HepG2 (cell line): ENCODE measurements around the gene RPS6KA5. TPM values are rescaled to one million over a fixed set of nuclear protein-coding genes. Genes with fewer than 3 reads are reported as not detected.
A peak's percentile ranks its signal among the peaks of the same experiment; 100 is the strongest.

ENCODE experiments used
- ATAC-seq: fragments of 200-7000 bp; cut with Tn5 transposase; 3 replicates; pipeline ENCODE4 v1.9.1; 2020; ENCODE audit warnings: mild to moderate bottlenecking, moderate library complexity
- BruUV-seq: library from RNA; stranded (reverse); fragments of 400-500 nt; replicated peaks from 2 replicates; lab custom pipeline; 2021; lab: Mats Ljungman, UMichigan
- CTCF ChIA-PET: fragments of 300-600 bp; formaldehyde crosslinking; extraction: SDS; loops from one replicate; lab custom pipeline; 2021; ENCODE audit warnings: low total read pairs, inconsistent platforms, low intra/inter-chr PET ratio; lab: Yijun Ruan, JAX
- POLR2A ChIA-PET: fragments of 350-600 bp; sonication (Branson Sonifier 250); formaldehyde crosslinking; loops from one replicate; lab custom pipeline; 2020; ENCODE audit warnings: antibody characterized with exemption, inconsistent platforms; lab: Yijun Ruan, JAX
- DNase-seq: peaks from one replicate; pipeline ENCODE4 v3.0.0-alpha.2; 2015; ENCODE audit warnings: low spot score
- FAIRE-seq: peaks from 3 replicates; lab custom pipeline; 2011; peaks lifted over from hg19 to GRCh38; lab: Jason Lieb, UNC
- H2AFZ ChIP-seq: one replicate; pipeline ENCODE4 v1.6.1; 2011; ENCODE audit warnings: low read length, inconsistent platforms
- H3K27ac ChIP-seq: fragments of 300-600 bp; 3 replicates; pipeline ENCODE4 v1.8.0; 2011; ENCODE audit warnings: mixed run types, mild to moderate bottlenecking, mixed read lengths, low read length, inconsistent platforms; ENCODE audit not compliant: insufficient read depth; ENCODE audit errors: extremely low read length
- H3K27me3 ChIP-seq, 2 experiments: fragments of 200-600 bp in 1 of 2; 2 replicates in 1 of 2; 3 replicates in 1 of 2; pipeline versions ENCODE4 v1.6.0 to v1.8.0; 2011; ENCODE audit warnings: low read length in 2 of 2, mild to moderate bottlenecking in 2 of 2, moderate library complexity in 2 of 2, inconsistent platforms in 1 of 2; ENCODE audit not compliant: insufficient read depth in 2 of 2, control insufficient read depth in 1 of 2
- H3K36me3 ChIP-seq, 2 experiments: fragments of 200-600 bp in 1 of 2; replicated peaks in 1 of 2; 2 replicates in 1 of 2; 3 replicates in 1 of 2; pipeline versions ENCODE4 v1.5.1 to v1.8.0; 2011; ENCODE audit warnings: low read length in 2 of 2, inconsistent platforms in 1 of 2; ENCODE audit not compliant: insufficient read depth in 2 of 2, control insufficient read depth in 1 of 2
- H3K4me1 ChIP-seq: 2 replicates; pipeline ENCODE4 v1.5.1; 2012; ENCODE audit warnings: low read length, inconsistent platforms; ENCODE audit not compliant: insufficient read depth
- H3K4me2 ChIP-seq: 2 replicates; pipeline ENCODE4 v1.6.0; 2011; ENCODE audit warnings: low read depth, low read length, inconsistent platforms
- H3K4me3 ChIP-seq, 3 experiments: fragments of 200-600 bp in 1 of 3; sonication (generic), shearing (Covaris generic) in 1 of 3; replicated peaks in 1 of 3; 2 replicates each; pipeline ENCODE4 v1.5.1; 2011 to 2016; ENCODE audit warnings: low read length in 3 of 3, inconsistent platforms in 2 of 3, low read depth in 2 of 3, mild to moderate bottlenecking in 2 of 3, control low read depth in 1 of 3, mixed read lengths in 1 of 3; ENCODE audit not compliant: insufficient read depth in 1 of 3
- H3K79me2 ChIP-seq: one replicate; pipeline ENCODE4 v1.6.1; 2011; ENCODE audit warnings: low read length, inconsistent platforms; ENCODE audit not compliant: insufficient read depth
- H3K9ac ChIP-seq: 2 replicates; pipeline ENCODE4 v1.6.0; 2011; ENCODE audit warnings: mild to moderate bottlenecking, low read depth, low read length, inconsistent platforms; ENCODE audit not compliant: insufficient read depth
- H3K9me3 ChIP-seq: 2 replicates; pipeline ENCODE4 v1.5.1; 2012; ENCODE audit warnings: mild to moderate bottlenecking, low read length
- H4K20me1 ChIP-seq: 2 replicates; pipeline ENCODE4 v1.6.0; 2011; ENCODE audit warnings: inconsistent platforms, mild to moderate bottlenecking, low read length, moderate library complexity; ENCODE audit not compliant: insufficient read depth
- CEBPB ChIP-seq: IDR thresholded peaks from 2 replicates; pipeline ENCODE4 v1.6.1; 2011; ENCODE audit warnings: low read depth, low read length, improper control_type of control experiment, borderline replicate concordance
- CSRNP1 ChIP-seq: sonication (generic); formaldehyde crosslinking; IDR thresholded peaks from 2 replicates; pipeline ENCODE4 v1.8.1; 2023; ENCODE audit warnings: mild to moderate bottlenecking, missing genetic modification reagents
- KDM6A ChIP-seq: IDR thresholded peaks from 2 replicates; pipeline ENCODE4 v1.6.1; 2016; ENCODE audit warnings: low read depth
- MAF1 ChIP-seq: sonication (generic); formaldehyde crosslinking; IDR thresholded peaks from 2 replicates; pipeline ENCODE4 v1.5.0; 2020; ENCODE audit warnings: missing genetic modification reagents, borderline replicate concordance
- NR3C1 ChIP-seq: sonication (generic); formaldehyde crosslinking; IDR thresholded peaks from 2 replicates; pipeline ENCODE4 v1.4.0; 2020; ENCODE audit warnings: missing genetic modification reagents
- SMAD9 ChIP-seq: sonication (generic); formaldehyde crosslinking; IDR thresholded peaks from 2 replicates; pipeline ENCODE4 v1.5.1; 2020; ENCODE audit warnings: mild to moderate bottlenecking, missing genetic modification reagents
- SNAI1 ChIP-seq: sonication (generic); formaldehyde crosslinking; IDR thresholded peaks from 2 replicates; pipeline ENCODE4 v1.5.0; 2020; ENCODE audit warnings: mild to moderate bottlenecking, missing genetic modification reagents, borderline replicate concordance
- SP1 ChIP-seq, 2 experiments: fragments of 450-650 bp in 1 of 2; sonication (generic) in 1 of 2; formaldehyde crosslinking in 1 of 2; IDR thresholded peaks; 2 replicates each; pipeline versions ENCODE4 v1.4.0 to v1.6.1; 2016 to 2020; ENCODE audit warnings: missing genetic modification reagents in 1 of 2
- TBX2 ChIP-seq: sonication (generic); formaldehyde crosslinking; IDR thresholded peaks from 2 replicates; pipeline ENCODE4 v1.5.0; 2020; ENCODE audit warnings: missing genetic modification reagents, mild to moderate bottlenecking, borderline replicate concordance
- THRA ChIP-seq: sonication (generic); formaldehyde crosslinking; IDR thresholded peaks from 2 replicates; pipeline ENCODE4 v1.4.0; 2020; ENCODE audit warnings: missing genetic modification reagents, borderline replicate concordance
- ZBTB20 ChIP-seq: sonication (generic); formaldehyde crosslinking; IDR thresholded peaks from 2 replicates; pipeline ENCODE4 v1.8.1; 2023; ENCODE audit warnings: missing genetic modification reagents, low read depth, mild to moderate bottlenecking, borderline replicate concordance
- ZNF18 ChIP-seq: sonication (generic); formaldehyde crosslinking; IDR thresholded peaks from 2 replicates; pipeline ENCODE4 v1.8.0; 2022; ENCODE audit warnings: mild to moderate bottlenecking, missing genetic modification reagents; ENCODE audit not compliant: insufficient replicate concordance
- ZNF3 ChIP-seq: IDR thresholded peaks from 2 replicates; pipeline ENCODE4 v1.7.0; 2017; ENCODE audit warnings: inconsistent platforms
- ZNF367 ChIP-seq: sonication (generic); formaldehyde crosslinking; IDR thresholded peaks from 2 replicates; pipeline ENCODE4 v1.4.0; 2020; ENCODE audit warnings: missing genetic modification reagents, borderline replicate concordance
- ZNF530 ChIP-seq: sonication (generic); formaldehyde crosslinking; IDR thresholded peaks from 2 replicates; pipeline ENCODE4 v1.5.0; 2020; ENCODE audit warnings: low read depth, mild to moderate bottlenecking, missing genetic modification reagents
- ZNF629 ChIP-seq: sonication (generic); formaldehyde crosslinking; conservative IDR thresholded peaks from 2 replicates; pipeline ENCODE4 v1.5.0; 2020; ENCODE audit warnings: missing genetic modification reagents
- ZNF670 ChIP-seq: sonication (generic); formaldehyde crosslinking; IDR thresholded peaks from 2 replicates; pipeline ENCODE4 v1.8.0; 2022; ENCODE audit warnings: mild to moderate bottlenecking, missing genetic modification reagents, borderline replicate concordance
- ZNF773 ChIP-seq: sonication (generic); formaldehyde crosslinking; IDR thresholded peaks from 2 replicates; pipeline ENCODE4 v1.4.0; 2020; ENCODE audit warnings: missing genetic modification reagents, borderline replicate concordance
- ZNF841 ChIP-seq: sonication (generic); formaldehyde crosslinking; IDR thresholded peaks from 2 replicates; pipeline ENCODE4 v1.8.1; 2023; ENCODE audit warnings: missing genetic modification reagents, borderline replicate concordance
- WGBS: methylation state at CpG from one replicate; pipeline ENCODE4 v1.1.6; 2017; ENCODE audit warnings: low lambda C conversion rate; 5-methylcytosine and 5-hydroxymethylcytosine counted together
- in situ Hi-C: cut with HindIII; loops from 2 replicates; pipeline ENCODE4 v1.10.0; 2017; ENCODE audit warnings: low pct_unique_long_range_greater_than_20kb; ENCODE audit not compliant: extremely low pct_ligation_motif_present
- intact Hi-C: fragments of 100-400 bp; cut with micrococcal nuclease; formaldehyde crosslinking; loops from one replicate; pipeline ENCODE4 v1.10.0; 2022; ENCODE audit not compliant: unreplicated experiment
- polyA plus RNA-seq, 8 experiments: library from polyadenylated mRNA; depleted of rRNA in 3 of 8; stranded (reverse) in 7 of 8; unstranded in 1 of 8; fragments of >200 nt; fragmentation: Illumina TruSeq in 4 of 8; extraction: Trizol in 4 of 8; gene quantifications; 2 replicates each; pipeline versions ENCODE4 v1.2.1 to v1.2.3, GENCODE V29; 2011 to 2016; ENCODE audit warnings: low read depth in 4 of 8, missing spikeins in 1 of 8, mixed read lengths in 1 of 8; ENCODE audit not compliant: insufficient read depth in 1 of 8
- total RNA-seq, 5 experiments: library from RNA; depleted of rRNA; stranded (reverse); fragments of >200 nt; fragmentation: Illumina TruSeq; extraction: Trizol; gene quantifications; 2 replicates each; pipeline ENCODE4 v1.2.3, GENCODE V29; 2016; ENCODE audit warnings: low read depth in 1 of 5

Gene RPS6KA5
- total and polyA plus RNA-seq, 2 of the 13 experiments (the other 11 are each of a cell fraction or from before 2014, with no cell fraction given), result 0.50 to 0.58 TPM

GRCh38 chr14:91060351-91061055 lies at the start of gene RPS6KA5 (continued):
- no peak for TF ChIP-seq THRA
- no peak; the same call in 1 of the 2 replicates for TF ChIP-seq ZNF670 (CRISPR knock-in tag)
- no peak for TF ChIP-seq ZBTB20 (CRISPR knock-in tag)
- no peak for TF ChIP-seq SNAI1
- peak; percentile 79; the same call in 1 of the 2 replicates for TF ChIP-seq TBX2 (CRISPR knock-in tag)
- peak; percentile 48; the same call in 1 of the 2 replicates for TF ChIP-seq ZNF367 (CRISPR knock-in tag)
- no peak for TF ChIP-seq SMAD9 (CRISPR knock-in tag)

- Histone ChIP-seq H3K27me3 (no peaks in the 10 kb centered on the region), H4K20me1 (no peaks in the 10 kb centered on the region), H3K9me3 (no peaks in the 10 kb centered on the region), H3K4me3 (no peak overlapping the region), H3K27ac (no peak overlapping the region), H3K4me2 (no peak overlapping the region), H3K79me2 (no peaks in the 10 kb centered on the region), H3K36me3 (no peaks in the 10 kb centered on the region), H3K4me1 (peaks cover 22% of the 10 kb centered on the region), H3K9ac (no peak overlapping the region), H2AFZ (no peak overlapping the region)
- POLR2A ChIA-PET, result no interaction called here
- WGBS, result 86% methylated on average over 7 of the region's 7 CpGs
- BruUV-seq, result no TSS peak
- TF ChIP-seq ZNF629 (CRISPR knock-in tag) (no peak), NR3C1 (no peak), ZNF18 (CRISPR knock-in tag) (no peak), ZNF3 (no peak), ZNF530 (CRISPR knock-in tag) (no peak), SP1 (IDR thresholded peaks at IDR 0.05) (no peak), SP1 (CRISPR knock-in tag; IDR thresholded peaks at IDR 0.05) (no peak), CEBPB (no peak), MAF1 (CRISPR knock-in tag) (no peak), KDM6A (no peak), ZNF773 (CRISPR knock-in tag) (no peak), CSRNP1 (CRISPR knock-in tag) (no peak), ZNF841 (CRISPR knock-in tag) (no peak)
- FAIRE-seq (no peak), ATAC-seq (no peak), DNase-seq (no peak)
- intact Hi-C loops, result no loop called here
- CTCF ChIA-PET, result no interaction called here
- in situ Hi-C loops, result no loop called here
Measured at GRCh38 chr14:91108941-91109611, 48.6 kb upstream of the RPS6KA5 start.
